GM12878 (cell line): Measurements from ENCODE around the gene MAPKAP1. TPM values are rescaled to one million over a fixed set of nuclear protein-coding genes. Genes with fewer than 3 reads are reported as not detected.

Experiments used
- ATAC-seq: fragments of 200-7000 bp; cut with Tn5 transposase; 3 replicates; pipeline ENCODE4 v1.9.1; 2020; ENCODE audit warnings: mild to moderate bottlenecking, moderate library complexity
- BruUV-seq: library from RNA; stranded (reverse); fragments of 400-500 nt; replicated peaks from 2 replicates; lab custom pipeline; 2021; lab: Mats Ljungman, UMichigan
- CTCF ChIA-PET: fragments of 300-600 bp; sonication (Branson Sonifier 250); formaldehyde crosslinking; extraction: SDS; loops from one replicate; lab custom pipeline; 2021; ENCODE audit warnings: inconsistent platforms; lab: Yijun Ruan, JAX
- POLR2A ChIA-PET: fragments of 350-600 bp; formaldehyde crosslinking; extraction: SDS; loops from one replicate; lab custom pipeline; 2021; ENCODE audit warnings: inconsistent platforms; lab: Charles Lee
- RAD21 ChIA-PET: fragments of 300-600 bp; sonication (Branson Sonifier 250); formaldehyde crosslinking; loops from one replicate; lab custom pipeline; 2023; ENCODE audit warnings: antibody characterized with exemption; ENCODE audit not compliant: unreplicated experiment; lab: Charles Lee
- SMC1A ChIA-PET: fragments of 300-600 bp; sonication (Branson Sonifier 250); formaldehyde crosslinking; loops from one replicate; lab custom pipeline; 2023; ENCODE audit not compliant: unreplicated experiment, uncharacterized antibody; lab: Charles Lee
- DNase-seq: peaks from one replicate; pipeline ENCODE4 v3.0.0-alpha.2; 2011; ENCODE audit warnings: low read depth, low spot score
- FAIRE-seq: peaks from 3 replicates; lab custom pipeline; 2011; peaks lifted over from hg19 to GRCh38; lab: Jason Lieb, UNC
- H2AFZ ChIP-seq: 2 replicates; pipeline ENCODE4 v1.6.0; 2011; ENCODE audit warnings: low read depth, low read length, control low read depth; ENCODE audit not compliant: control insufficient read depth
- H3K27ac ChIP-seq: 2 replicates; pipeline ENCODE4 v1.5.1; 2011; ENCODE audit warnings: control low read depth; ENCODE audit not compliant: control insufficient read depth, insufficient read depth
- H3K27me3 ChIP-seq, 2 experiments: replicated peaks in 1 of 2; 2 replicates each; pipeline versions ENCODE4 v1.6.0 to v1.6.1; 2011; ENCODE audit warnings: low read length in 1 of 2; ENCODE audit not compliant: control insufficient read depth in 2 of 2, insufficient read depth in 2 of 2
- H3K36me3 ChIP-seq, 2 experiments: 2 replicates each; pipeline ENCODE4 v1.5.1; 2011; ENCODE audit warnings: low read length in 1 of 2; ENCODE audit not compliant: control insufficient read depth in 2 of 2, insufficient read depth in 2 of 2
- H3K4me1 ChIP-seq: 2 replicates; pipeline ENCODE4 v1.6.1; 2011; ENCODE audit warnings: mild to moderate bottlenecking, low read length, moderate library complexity, mixed read lengths; ENCODE audit not compliant: control insufficient read depth, insufficient read depth
- H3K4me2 ChIP-seq: 2 replicates; pipeline ENCODE4 v1.6.0; 2011; ENCODE audit warnings: control low read depth; ENCODE audit not compliant: control insufficient read depth, insufficient read depth
- H3K4me3 ChIP-seq: fragments of 200-600 bp; sonication (generic); 2 replicates; pipeline ENCODE4 v1.5.1; 2016
- H3K79me2 ChIP-seq: 2 replicates; pipeline ENCODE4 v1.6.0; 2011; ENCODE audit warnings: low read length; ENCODE audit not compliant: control insufficient read depth, insufficient read depth
- H3K9ac ChIP-seq: 2 replicates; pipeline ENCODE4 v1.8.0; 2011; ENCODE audit warnings: low read length, control low read depth, mixed read lengths; ENCODE audit not compliant: control insufficient read depth, insufficient read depth
- H3K9me3 ChIP-seq: replicated peaks from 3 replicates; pipeline ENCODE4 v1.5.1; 2011; ENCODE audit warnings: mild to moderate bottlenecking, low read length; ENCODE audit not compliant: control insufficient read depth, insufficient read depth
- H4K20me1 ChIP-seq: 2 replicates; pipeline ENCODE4 v1.6.0; 2011; ENCODE audit not compliant: control insufficient read depth, insufficient read depth
- CHD4 ChIP-seq: fragments of 200-600 bp; sonication (generic); IDR thresholded peaks from 2 replicates; pipeline ENCODE4 v1.6.1; 2016; ENCODE audit warnings: mild to moderate bottlenecking
- MTA2 ChIP-seq: fragments of 450-650 bp; IDR thresholded peaks from 2 replicates; pipeline ENCODE4 v1.6.1; 2016; ENCODE audit warnings: low read depth, mild to moderate bottlenecking, moderate library complexity
- NR2C2 ChIP-seq: IDR thresholded peaks from 2 replicates; pipeline ENCODE4 v1.6.1; 2011; ENCODE audit warnings: borderline replicate concordance, low read depth; ENCODE audit not compliant: control insufficient read depth, insufficient read length
- RELA ChIP-seq: fragments of 450-650 bp; IDR thresholded peaks from 2 replicates; pipeline ENCODE4 v1.8.0; 2014; ENCODE audit warnings: borderline replicate concordance; ENCODE audit not compliant: partially characterized antibody
- SIN3A ChIP-seq: IDR thresholded peaks from 2 replicates; pipeline ENCODE4 v1.6.1; 2012; ENCODE audit warnings: low read depth, low read length, improper control_type of control experiment
- WGBS: methylation state at CpG from one replicate; pipeline ENCODE4 v1.1.6; 2016; ENCODE audit warnings: low lambda C conversion rate; ENCODE audit not compliant: insufficient replicate concordance, insufficient coverage; ENCODE audit errors: missing lambda C conversion rate; 5-methylcytosine and 5-hydroxymethylcytosine counted together
- in situ Hi-C: fragments of 300-500 bp; cut with MboI; formaldehyde crosslinking; loops from 9 replicates; pipeline ENCODE4 v1.14.3; 2018; ENCODE audit warnings: mixed read lengths
- intact Hi-C: fragments of 100-400 bp; cut with micrococcal nuclease; formaldehyde crosslinking; loops from one replicate; pipeline ENCODE4 v1.14.2; 2022; ENCODE audit not compliant: unreplicated experiment
- polyA plus RNA-seq, 11 experiments: library from polyadenylated mRNA; depleted of rRNA in 4 of 11; unstranded in 6 of 11; stranded (reverse) in 5 of 11; fragments of >200 nt; fragmentation: Nextera tagmentation in 4 of 11; fragmentation: Illumina TruSeq in 1 of 11; extraction: Ambion mirVana in 4 of 11; extraction: Trizol in 1 of 11; gene quantifications; 1 replicate in 1 of 11; 2 replicates in 10 of 11; pipeline versions ENCODE4 v1.2.1 to v1.2.3, GENCODE V29; 2011 to 2016; ENCODE audit warnings: inconsistent platforms in 2 of 11, missing spikeins in 2 of 11, low read depth in 1 of 11
- total RNA-seq, 4 experiments: library from RNA; depleted of rRNA in 3 of 4; stranded (reverse); fragments of >200 nt in 3 of 4; fragmentation: Illumina TruSeq in 1 of 4; extraction: Trizol in 1 of 4; gene quantifications; 2 replicates each; pipeline versions ENCODE4 v1.2.1 to v1.2.3, GENCODE V29; 2013 to 2021
- TF ChIP-seq, protein P1 (sequence below): IDR thresholded peaks from 2 replicates; pipeline ENCODE4 v1.6.1; 2011; ENCODE audit warnings: borderline replicate concordance, low read depth, mild to moderate bottlenecking, moderate library complexity, mixed read lengths, low read length; ENCODE audit not compliant: insufficient read depth; ENCODE audit errors: extremely low read length

Gene MAPKAP1
- total and polyA plus RNA-seq, 10 of the 15 experiments (the other 5 are each of a cell fraction or from before 2014, with no cell fraction given): 5.1 to 188 (median 105) TPM

DNA sequence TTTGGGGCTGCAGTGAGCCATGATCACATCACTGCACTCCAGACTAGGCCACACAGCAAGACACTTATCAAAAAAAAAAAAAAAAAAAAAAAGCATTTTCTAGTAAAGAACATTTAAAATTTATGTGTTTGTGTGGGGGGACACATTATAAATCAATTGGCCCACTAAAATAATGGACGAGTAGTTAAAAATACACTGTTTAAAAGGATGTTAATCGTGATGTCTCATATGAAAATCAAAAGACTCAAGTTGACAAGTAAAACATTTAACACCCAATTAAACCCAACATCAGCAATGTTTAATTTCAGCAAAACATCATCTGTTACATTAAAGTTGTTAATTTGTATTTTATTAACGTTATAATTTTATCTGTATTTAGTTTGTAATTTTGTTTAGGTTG is 152.3 kb downstream of the MAPKAP1 start:
- H3K9me3 ChIP-seq: no peaks in the 10 kb centered on the region
- peaks cover 9% of the 10 kb centered on the region for H3K4me1 ChIP-seq
- ChIA-PET RAD21 (no interaction called here), CTCF (interaction anchor here (1.2 kb wide), 1 partner anchor 75 kb away, joined by 3 read pairs; no protein-coding TSS in a partner anchor), SMC1A (interaction anchor here (1.3 kb wide), 1 partner anchor 13 kb away, joined by 3 read pairs; no protein-coding TSS in a partner anchor), POLR2A (no interaction called here)
- no peak for TF ChIP-seq SIN3A
- TF ChIP-seq MTA2: no peak
- TF ChIP-seq RELA: no peak
- TF ChIP-seq NR2C2: no peak
- no TSS peak for BruUV-seq
- peaks cover 2% of the 10 kb centered on the region for H3K79me2 ChIP-seq
- in situ Hi-C loops: loop anchor here (5.0 to 10.0 kb wide), 2 partner anchors 78 to 670 kb away; no protein-coding TSS in a partner anchor
- peaks cover 6 to 24% of the 10 kb centered on the region in 2 experiments; a peak in 3 of 4 replicates for H3K36me3 ChIP-seq
- no peak for DNase-seq
- H2AFZ ChIP-seq: no peak overlapping the region
- no peak overlapping the region for H3K4me3 ChIP-seq
- ATAC-seq: no peak
- no peak overlapping the region for H3K27ac ChIP-seq
- intact Hi-C loops: loop anchor here (5.0 kb wide), 1 partner anchor 193 kb away; the partner anchor contains the start of gene PBX3
- 96% methylated on average over 3 of the region's 3 CpGs for WGBS
- FAIRE-seq: no peak
- H4K20me1 ChIP-seq: no peaks in the 10 kb centered on the region
- no peak overlapping the region for H3K4me2 ChIP-seq
- H3K27me3 ChIP-seq: no peaks in the 10 kb centered on the region
- H3K9ac ChIP-seq: no peak overlapping the region

DNA sequence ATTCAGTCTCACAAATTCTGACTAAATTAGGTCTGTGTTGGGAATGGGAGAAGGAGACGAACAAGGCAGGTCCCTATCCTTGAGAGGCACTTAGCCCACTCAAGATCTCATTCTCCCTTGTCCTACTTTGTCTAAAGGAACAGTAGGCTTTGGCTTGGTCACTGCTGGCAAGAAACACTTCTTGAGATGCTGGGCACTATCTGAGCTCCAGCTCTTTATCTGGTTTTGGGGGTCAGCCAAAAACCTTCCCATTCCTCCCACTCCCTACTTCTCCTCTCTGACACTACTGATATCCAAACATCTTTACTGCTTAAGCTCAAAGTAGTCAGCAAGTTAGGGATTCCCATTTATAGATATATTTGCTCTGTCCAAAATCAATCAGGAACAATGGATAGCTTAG is 155.2 kb downstream of the MAPKAP1 start:
- no peak for FAIRE-seq
- H3K9ac ChIP-seq: no peak overlapping the region
- in situ Hi-C loops: loop anchor here (10.0 kb wide), 1 partner anchor 673 kb away; no protein-coding TSS in a partner anchor
- peaks cover 6 to 13% of the 10 kb centered on the region in 2 experiments for H3K36me3 ChIP-seq
- POLR2A ChIA-PET: no interaction called here
- RAD21 ChIA-PET: interaction anchor here (2.1 kb wide), 1 partner anchor 144 kb away, joined by 5 read pairs; no protein-coding TSS in a partner anchor
- WGBS: 100% methylated on average over 1 of the region's 1 CpG
- no peaks in the 10 kb centered on the region for H3K4me1 ChIP-seq
- intact Hi-C loops: no loop called here
- no peak overlapping the region for H3K4me3 ChIP-seq
- no peak for ATAC-seq
- no peak overlapping the region for H2AFZ ChIP-seq
- TF ChIP-seq, protein P1, sequence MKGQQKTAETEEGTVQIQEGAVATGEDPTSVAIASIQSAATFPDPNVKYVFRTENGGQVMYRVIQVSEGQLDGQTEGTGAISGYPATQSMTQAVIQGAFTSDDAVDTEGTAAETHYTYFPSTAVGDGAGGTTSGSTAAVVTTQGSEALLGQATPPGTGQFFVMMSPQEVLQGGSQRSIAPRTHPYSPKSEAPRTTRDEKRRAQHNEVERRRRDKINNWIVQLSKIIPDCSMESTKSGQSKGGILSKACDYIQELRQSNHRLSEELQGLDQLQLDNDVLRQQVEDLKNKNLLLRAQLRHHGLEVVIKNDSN: no peak
- TF ChIP-seq CHD4: no peak
- CTCF ChIA-PET: interaction anchor here (0.9 to 4.8 kb wide), 9 partner anchors 9 to 144 kb away, joined by 3 to 25 read pairs (median 4); no protein-coding TSS in a partner anchor
- no peaks in the 10 kb centered on the region for H3K79me2 ChIP-seq
- H3K27ac ChIP-seq: no peak overlapping the region
- no peak overlapping the region for H3K4me2 ChIP-seq
- no TSS peak for BruUV-seq
- no peaks in the 10 kb centered on the region for H3K27me3 ChIP-seq
- DNase-seq: no peak
- H3K9me3 ChIP-seq: no peaks in the 10 kb centered on the region
- H4K20me1 ChIP-seq: no peaks in the 10 kb centered on the region
- SMC1A ChIA-PET: interaction anchor here (1.0 to 3.9 kb wide), 11 partner anchors 10 to 847 kb away, joined by 3 to 24 read pairs (median 5); no protein-coding TSS in a partner anchor
